ENCODE data around the gene NPHS2.

NPHS2 gene

GRCh38 chr1:179586107-179586823 is 10.5 kb upstream of the NPHS2 start:
- H3K4me1 ChIP-seq, result no peaks in the 10 kb centered on the region
- peak; percentile 72 for TF ChIP-seq CTCF (IDR thresholded peaks at IDR 0.05; ENCODE audit: low read depth, low read length)
- no peaks in the 10 kb centered on the region for H3K36me3 ChIP-seq
- no peaks in the 10 kb centered on the region for H3K9me3 ChIP-seq
- H3K4me3 ChIP-seq (ENCODE audit: low read depth, low read length), result peak overlapping the region; percentile 56
- peak; percentile 82 for DNase-seq
- H3K27me3 ChIP-seq, result peaks cover 22% of the 10 kb centered on the region

GRCh38 chr1:179583771-179584320 is 8.1 kb upstream of the NPHS2 start:
- H3K9me3 ChIP-seq, result no peaks in the 10 kb centered on the region
- H3K4me1 ChIP-seq, result no peaks in the 10 kb centered on the region
- DNase-seq, result no peak
- no peak overlapping the region for H3K4me3 ChIP-seq (ENCODE audit: low read depth, low read length)
- H3K27me3 ChIP-seq, result peaks cover 26% of the 10 kb centered on the region
- TF ChIP-seq CTCF (IDR thresholded peaks at IDR 0.05; ENCODE audit: low read depth, low read length), result no peak
- no peaks in the 10 kb centered on the region for H3K36me3 ChIP-seq

- Histone ChIP-seq H3K36me3 (no peaks in the 10 kb centered on the region), H3K4me3 (ENCODE audit: low read depth, low read length) (no peak overlapping the region), H3K4me1 (no peaks in the 10 kb centered on the region), H3K9me3 (no peaks in the 10 kb centered on the region), H3K27me3 (peaks cover 65% of the 10 kb centered on the region)
- no peak for DNase-seq
- TF ChIP-seq CTCF (IDR thresholded peaks at IDR 0.05; ENCODE audit: low read depth, low read length), result no peak
Measured at GRCh38 chr1:179576509-179576908, 761 bp upstream of the NPHS2 start.

- Histone ChIP-seq H3K4me3 (ENCODE audit: low read depth, low read length) (no peak overlapping the region), H3K36me3 (no peaks in the 10 kb centered on the region), H3K9me3 (no peaks in the 10 kb centered on the region), H3K27me3 (no peaks in the 10 kb centered on the region), H3K4me1 (no peaks in the 10 kb centered on the region)
- TF ChIP-seq CTCF (IDR thresholded peaks at IDR 0.05; ENCODE audit: low read depth, low read length), result no peak
- no peak for DNase-seq
Measured at GRCh38 chr1:179558078-179558477, 17.7 kb downstream of the NPHS2 start.

GRCh38 chr1:179554427-179554826 is 21.3 kb downstream of the NPHS2 start:
- Histone ChIP-seq H3K9me3 (no peaks in the 10 kb centered on the region), H3K4me1 (no peaks in the 10 kb centered on the region), H3K27me3 (peaks cover 4% of the 10 kb centered on the region; the same call in 1 of the 2 replicates), H3K4me3 (ENCODE audit: low read depth, low read length) (no peak overlapping the region), H3K36me3 (no peaks in the 10 kb centered on the region)
- DNase-seq, result no peak
- no peak for TF ChIP-seq CTCF (IDR thresholded peaks at IDR 0.05; ENCODE audit: low read depth, low read length)
